SK-N-SH (cell line): Measurements from ENCODE around the gene BACE2. TPM values are rescaled to one million over a fixed set of nuclear protein-coding genes. Genes with fewer than 3 reads are reported as not detected.

Source experiments
- CTCF ChIA-PET: fragments of 300-600, 350-600 bp; formaldehyde crosslinking; extraction: SDS; loops from one replicate; lab custom pipeline; 2021; lab: Yijun Ruan, JAX
- POLR2A ChIA-PET: fragments of 350-600 bp; sonication (Branson Sonifier 250); formaldehyde crosslinking; extraction: SDS; loops from one replicate; lab custom pipeline; 2020; ENCODE audit warnings: antibody characterized with exemption, inconsistent platforms; lab: Yijun Ruan, JAX
- DNase-seq: peaks from one replicate; pipeline ENCODE4 v3.0.0; 2012
- H2AFZ ChIP-seq: fragments of 200-600 bp; sonication (generic); 2 replicates; pipeline ENCODE4 v1.8.1; 2016; ENCODE audit warnings: antibody characterized with exemption, mild to moderate bottlenecking, low read depth
- H3F3A ChIP-seq: fragments of 200-600 bp; sonication (generic); replicated peaks from 2 replicates; pipeline ENCODE3; 2016; ENCODE audit warnings: antibody characterized with exemption, mild to moderate bottlenecking; ENCODE audit not compliant: insufficient read depth
- H3K27ac ChIP-seq, 2 experiments: fragments of 200-500 bp in 1 of 2; fragments of 200-600 bp in 1 of 2; sonication (Bioruptor generic) in 1 of 2; sonication (generic), shearing (Covaris generic) in 1 of 2; 2 replicates each; pipeline versions ENCODE4 v1.5.1 to v1.6.1; 2014 to 2016; ENCODE audit warnings: low read depth in 2 of 2, inconsistent platforms in 1 of 2, low read length in 1 of 2, mild to moderate bottlenecking in 1 of 2, mixed read lengths in 1 of 2
- H3K27me3 ChIP-seq: fragments of 200-600 bp; sonication (generic), shearing (Covaris generic); 2 replicates; pipeline ENCODE4 v1.6.1; 2016; ENCODE audit warnings: mixed run types; ENCODE audit not compliant: insufficient read depth
- H3K36me3 ChIP-seq, 2 experiments: fragments of 200-500 bp in 1 of 2; fragments of 200-600 bp in 1 of 2; sonication (Bioruptor generic) in 1 of 2; sonication (generic) in 1 of 2; replicated peaks in 1 of 2; 2 replicates each; pipeline versions ENCODE3 to v1.5.1; 2014 to 2016; ENCODE audit warnings: low read length in 1 of 2, mild to moderate bottlenecking in 1 of 2; ENCODE audit not compliant: insufficient read depth in 2 of 2, control insufficient read depth in 1 of 2
- H3K4me1 ChIP-seq, 2 experiments: fragments of 200-500 bp in 1 of 2; fragments of 200-600 bp in 1 of 2; sonication (Bioruptor generic) in 1 of 2; sonication (generic), shearing (Covaris generic) in 1 of 2; 2 replicates each; pipeline versions ENCODE4 v1.5.1 to v1.6.1; 2014 to 2016; ENCODE audit warnings: low read depth in 1 of 2, low read length in 1 of 2, mixed run types in 1 of 2; ENCODE audit not compliant: insufficient read depth in 2 of 2, control insufficient read depth in 1 of 2
- H3K4me2 ChIP-seq: fragments of 200-600 bp; sonication (generic), shearing (Covaris generic); 2 replicates; pipeline ENCODE4 v1.6.1; 2017; ENCODE audit warnings: mixed run types
- H3K4me3 ChIP-seq, 2 experiments: fragments of 200-500 bp in 1 of 2; fragments of 200-600 bp in 1 of 2; sonication (Bioruptor generic) in 1 of 2; sonication (generic), shearing (Covaris generic) in 1 of 2; 2 replicates each; pipeline versions ENCODE4 v1.5.1 to v1.8.1; 2014 to 2016; ENCODE audit warnings: low read depth in 2 of 2, inconsistent platforms in 1 of 2, low read length in 1 of 2, mild to moderate bottlenecking in 1 of 2, mixed read lengths in 1 of 2, moderate library complexity in 1 of 2
- H3K79me2 ChIP-seq: fragments of 200-600 bp; sonication (generic); 2 replicates; pipeline ENCODE4 v1.8.1; 2017; ENCODE audit warnings: mild to moderate bottlenecking; ENCODE audit not compliant: insufficient read depth
- H3K9ac ChIP-seq: fragments of 200-600 bp; sonication (generic); 2 replicates; pipeline ENCODE4 v1.6.1; 2017; ENCODE audit warnings: mixed run types
- H3K9me2 ChIP-seq: fragments of 200-600 bp; sonication (generic); 2 replicates; pipeline ENCODE4 v1.6.1; 2017; ENCODE audit warnings: mixed run types
- H3K9me3 ChIP-seq: fragments of 200-600 bp; sonication (generic); 2 replicates; pipeline ENCODE4 v1.6.1; 2017; ENCODE audit warnings: mixed run types, mild to moderate bottlenecking, moderate library complexity
- H4K20me1 ChIP-seq: fragments of 200-600 bp; sonication (generic); 2 replicates; pipeline ENCODE4 v1.6.1; 2017; ENCODE audit warnings: mild to moderate bottlenecking, mixed run types; ENCODE audit not compliant: insufficient read depth
- CHD2 ChIP-seq: fragments of 150-350 bp; IDR thresholded peaks from 2 replicates; pipeline ENCODE4 v1.6.1; 2018; ENCODE audit warnings: low read length; ENCODE audit not compliant: partially characterized antibody
- ELF1 ChIP-seq: IDR thresholded peaks from 2 replicates; pipeline ENCODE4 v1.4.0; 2012
- FOXJ3 ChIP-seq: sonication (generic); formaldehyde crosslinking; IDR thresholded peaks from 2 replicates; pipeline ENCODE4 v1.5.1; 2020; ENCODE audit warnings: mild to moderate bottlenecking, missing genetic modification reagents
- PBX3 ChIP-seq: IDR thresholded peaks from 2 replicates; pipeline ENCODE4; 2012
- POLR2AphosphoS5 ChIP-seq: IDR thresholded peaks from 2 replicates; pipeline ENCODE4 v1.6.1; 2012; ENCODE audit warnings: low read depth, low read length
- RAD21 ChIP-seq: IDR thresholded peaks from 2 replicates; pipeline ENCODE4 v1.6.1; 2012; ENCODE audit warnings: mild to moderate bottlenecking, low read length
- RCOR1 ChIP-seq: fragments of 150-350 bp; IDR thresholded peaks from 2 replicates; pipeline ENCODE4 v1.6.1; 2017; ENCODE audit warnings: antibody characterized with exemption, low read length
- REST ChIP-seq: IDR thresholded peaks from 2 replicates; pipeline ENCODE4 v1.6.1; 2012; ENCODE audit warnings: mild to moderate bottlenecking, low read depth, low read length, moderate library complexity
- RFX5 ChIP-seq: IDR thresholded peaks from 2 replicates; pipeline ENCODE4 v1.6.1; 2012; ENCODE audit warnings: mild to moderate bottlenecking, improper control_type of control experiment, low read length
- SMC3 ChIP-seq: IDR thresholded peaks from 2 replicates; pipeline ENCODE4 v1.6.1; 2012; ENCODE audit warnings: low read depth, low read length, improper control_type of control experiment
- USF1 ChIP-seq: IDR thresholded peaks from 2 replicates; pipeline ENCODE4 v1.4.0; 2012; ENCODE audit warnings: low read depth, borderline replicate concordance
- ZBTB33 ChIP-seq: IDR thresholded peaks from 2 replicates; pipeline ENCODE4 v1.4.0; 2012; ENCODE audit warnings: low read depth, borderline replicate concordance
- WGBS: methylation state at CpG from one replicate; pipeline ENCODE4 v1.1.6; 2017; ENCODE audit warnings: low lambda C conversion rate; 5-methylcytosine and 5-hydroxymethylcytosine counted together
- polyA plus RNA-seq, 3 experiments: library from polyadenylated mRNA; depleted of rRNA; stranded (reverse); fragments of >200 nt; gene quantifications; 2 replicates each; pipeline ENCODE4 v1.2.3, GENCODE V29; 2012

BACE2 gene
- polyA plus RNA-seq, 1 of the 3 experiments (the other 2 are of a cell fraction) = 23.4 TPM

- TF ChIP-seq USF1 = no peak
- no peak for TF ChIP-seq RCOR1
- TF ChIP-seq SMC3 = no peak
- TF ChIP-seq RFX5 = no peak
- no peak for TF ChIP-seq REST
Observed at GRCh38 chr21:41161428-41161827, 6.5 kb upstream of the BACE2 start (continued).

GRCh38 chr21:41162096-41162495, 5.9 kb upstream of the BACE2 start:
- 39% methylated on average over 5 of the region's 5 CpGs for WGBS
- POLR2A ChIA-PET = no interaction called here
- Histone ChIP-seq H3K9ac (no peak overlapping the region), H3K27ac (no peak overlapping the region), H3K27me3 (0 out of 2 replicates have a peak, but pooled peaks cover 9% of the 10 kb centered on the region), H3K79me2 (no peaks in the 10 kb centered on the region), H2AFZ (no peak overlapping the region), H3K4me3 (no peak overlapping the region), H3K36me3 (no peaks in the 10 kb centered on the region), H3K9me3 (no peaks in the 10 kb centered on the region), H3K4me1 (no peaks in the 10 kb centered on the region), H3F3A (peaks cover 7% of the 10 kb centered on the region), H4K20me1 (no peaks in the 10 kb centered on the region), H3K4me2 (no peak overlapping the region), H3K9me2 (no peaks in the 10 kb centered on the region)
- no peak for DNase-seq
- TF ChIP-seq CHD2 (no peak), PBX3 (no peak), ELF1 (no peak), FOXJ3 (no peak)
- CTCF ChIA-PET = no interaction called here

- 48% methylated on average over 7 of the region's 8 CpGs for WGBS
- H3K27me3 ChIP-seq = 0 out of 2 replicates have a peak, but pooled peaks cover 9% of the 10 kb centered on the region
Observed at GRCh38 chr21:41163091-41163490, 4.9 kb upstream of the BACE2 start.

More at GRCh38 chr21:41163091-41163490, 4.9 kb upstream of the BACE2 start:
- H3K9ac ChIP-seq = no peak overlapping the region
- no peaks in the 10 kb centered on the region for H4K20me1 ChIP-seq
- no peaks in the 10 kb centered on the region for H3K36me3 ChIP-seq
- H3K79me2 ChIP-seq = no peaks in the 10 kb centered on the region
- peaks cover 7% of the 10 kb centered on the region for H3F3A ChIP-seq
- H3K4me3 ChIP-seq = no peak overlapping the region
- TF ChIP-seq REST = no peak
- TF ChIP-seq POLR2AphosphoS5 = no peak
- no peak for TF ChIP-seq ZBTB33
- no peak for TF ChIP-seq RAD21
- H3K9me3 ChIP-seq = no peaks in the 10 kb centered on the region
- no peaks in the 10 kb centered on the region for H3K9me2 ChIP-seq
- H3K4me2 ChIP-seq = no peak overlapping the region
- H3K27ac ChIP-seq = no peak overlapping the region
- DNase-seq = no peak
- H3K4me1 ChIP-seq = no peaks in the 10 kb centered on the region
- POLR2A ChIA-PET = no interaction called here
- H2AFZ ChIP-seq = no peak overlapping the region
- CTCF ChIA-PET = no interaction called here
